ENCODE results near the gene CAPN11.
"Not testable (repeated sequence)": the region's sequence is repeated elsewhere in the genome, so short reads cannot be mapped to it uniquely, and the experiment has no call there.

Gene CAPN11

DNA sequence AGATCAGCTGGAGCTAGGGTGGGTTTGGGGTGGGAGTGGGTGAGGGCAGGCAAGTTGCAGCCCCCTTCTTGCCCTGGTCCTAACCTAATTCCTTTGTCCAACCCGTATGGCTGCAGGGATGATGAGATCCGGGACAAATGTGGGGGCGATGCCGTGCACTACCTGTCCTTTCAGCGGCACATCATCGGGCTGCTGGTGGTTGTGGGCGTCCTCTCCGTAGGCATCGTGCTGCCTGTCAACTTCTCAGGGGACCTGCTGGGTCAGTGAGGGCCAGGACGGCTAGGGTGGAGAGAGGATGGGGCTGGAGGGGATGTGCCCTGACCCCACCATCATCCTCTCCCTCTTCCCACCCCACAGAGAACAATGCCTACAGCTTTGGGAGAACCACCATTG is 19.3 kb upstream of the CAPN11 start:
- H3K9me2 ChIP-seq (replicated peaks; ENCODE audit: insufficient read depth, low read length): no peaks in the 10 kb centered on the region
- no peak overlapping the region for H3K4me3 ChIP-seq (ENCODE audit: insufficient read depth, low read length, poor library complexity, severe bottlenecking)
- H3K27me3 ChIP-seq (ENCODE audit: low read length): no peaks in the 10 kb centered on the region
- H3K9ac ChIP-seq (ENCODE audit: low read length): no peak overlapping the region
- TF ChIP-seq EZH2phosphoT487 (conservative IDR thresholded peaks at IDR 0.05; ENCODE audit: low read length): no peak
- no peaks in the 10 kb centered on the region for H3F3A ChIP-seq (ENCODE audit: insufficient read depth)
- H3K79me2 ChIP-seq (ENCODE audit: insufficient read depth, low read length): no peaks in the 10 kb centered on the region
- H2AFZ ChIP-seq (ENCODE audit: low read depth, low read length, severe bottlenecking): no peak overlapping the region
- H3K9me3 ChIP-seq (ENCODE audit: insufficient read depth, low read length): no peaks in the 10 kb centered on the region
- H3K4me2 ChIP-seq (ENCODE audit: low read depth, low read length, poor library complexity, severe bottlenecking): no peak overlapping the region
- H3K27ac ChIP-seq (ENCODE audit: low read depth, low read length): no peak overlapping the region
- no peaks in the 10 kb centered on the region for H3K36me3 ChIP-seq (ENCODE audit: low read length)
- H4K20me1 ChIP-seq (ENCODE audit: low read depth, low read length): no peaks in the 10 kb centered on the region

DNA sequence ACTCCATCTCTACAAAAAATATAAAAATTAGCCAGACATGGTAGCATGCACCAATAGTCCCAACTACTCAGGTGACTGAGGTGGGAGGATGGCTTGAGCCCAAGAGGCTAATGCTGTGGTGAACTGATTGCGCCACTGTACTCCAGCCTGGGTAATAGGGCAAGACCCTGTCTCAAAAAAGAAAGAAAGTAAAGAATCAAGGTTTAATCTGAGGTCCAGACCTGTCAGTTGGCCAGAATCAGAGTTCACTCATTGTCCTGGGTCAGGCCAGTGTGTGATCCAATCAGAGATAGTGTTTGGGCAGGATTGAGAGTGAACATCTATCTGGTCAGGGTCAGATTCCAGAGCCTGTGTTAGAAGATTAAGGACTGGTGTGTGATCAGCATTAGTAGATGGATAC is 15.8 kb upstream of the CAPN11 start:
- H3F3A ChIP-seq (ENCODE audit: insufficient read depth): no peaks in the 10 kb centered on the region
- no peaks in the 10 kb centered on the region for H4K20me1 ChIP-seq (ENCODE audit: low read depth, low read length)
- H3K4me3 ChIP-seq (ENCODE audit: insufficient read depth, low read length, poor library complexity, severe bottlenecking): no peak overlapping the region
- no peak overlapping the region for H3K27ac ChIP-seq (ENCODE audit: low read depth, low read length)
- no peaks in the 10 kb centered on the region for H3K9me2 ChIP-seq (replicated peaks; ENCODE audit: insufficient read depth, low read length)
- no peak overlapping the region for H3K9ac ChIP-seq (ENCODE audit: low read length)
- H3K36me3 ChIP-seq (ENCODE audit: low read length): no peaks in the 10 kb centered on the region
- H3K9me3 ChIP-seq (ENCODE audit: insufficient read depth, low read length): no peaks in the 10 kb centered on the region
- TF ChIP-seq EZH2phosphoT487 (conservative IDR thresholded peaks at IDR 0.05; ENCODE audit: low read length): no peak
- TF ChIP-seq, protein P1, sequence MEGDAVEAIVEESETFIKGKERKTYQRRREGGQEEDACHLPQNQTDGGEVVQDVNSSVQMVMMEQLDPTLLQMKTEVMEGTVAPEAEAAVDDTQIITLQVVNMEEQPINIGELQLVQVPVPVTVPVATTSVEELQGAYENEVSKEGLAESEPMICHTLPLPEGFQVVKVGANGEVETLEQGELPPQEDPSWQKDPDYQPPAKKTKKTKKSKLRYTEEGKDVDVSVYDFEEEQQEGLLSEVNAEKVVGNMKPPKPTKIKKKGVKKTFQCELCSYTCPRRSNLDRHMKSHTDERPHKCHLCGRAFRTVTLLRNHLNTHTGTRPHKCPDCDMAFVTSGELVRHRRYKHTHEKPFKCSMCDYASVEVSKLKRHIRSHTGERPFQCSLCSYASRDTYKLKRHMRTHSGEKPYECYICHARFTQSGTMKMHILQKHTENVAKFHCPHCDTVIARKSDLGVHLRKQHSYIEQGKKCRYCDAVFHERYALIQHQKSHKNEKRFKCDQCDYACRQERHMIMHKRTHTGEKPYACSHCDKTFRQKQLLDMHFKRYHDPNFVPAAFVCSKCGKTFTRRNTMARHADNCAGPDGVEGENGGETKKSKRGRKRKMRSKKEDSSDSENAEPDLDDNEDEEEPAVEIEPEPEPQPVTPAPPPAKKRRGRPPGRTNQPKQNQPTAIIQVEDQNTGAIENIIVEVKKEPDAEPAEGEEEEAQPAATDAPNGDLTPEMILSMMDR (IDR thresholded peaks at IDR 0.05; ENCODE audit: insufficient read depth, low read length, poor library complexity, severe bottlenecking): no peak
- H3K27me3 ChIP-seq (ENCODE audit: low read length): no peaks in the 10 kb centered on the region
- H3K79me2 ChIP-seq (ENCODE audit: insufficient read depth, low read length): no peaks in the 10 kb centered on the region
- no peak overlapping the region for H3K4me2 ChIP-seq (ENCODE audit: low read depth, low read length, poor library complexity, severe bottlenecking)
- H2AFZ ChIP-seq (ENCODE audit: low read depth, low read length, severe bottlenecking): no peak overlapping the region

DNA sequence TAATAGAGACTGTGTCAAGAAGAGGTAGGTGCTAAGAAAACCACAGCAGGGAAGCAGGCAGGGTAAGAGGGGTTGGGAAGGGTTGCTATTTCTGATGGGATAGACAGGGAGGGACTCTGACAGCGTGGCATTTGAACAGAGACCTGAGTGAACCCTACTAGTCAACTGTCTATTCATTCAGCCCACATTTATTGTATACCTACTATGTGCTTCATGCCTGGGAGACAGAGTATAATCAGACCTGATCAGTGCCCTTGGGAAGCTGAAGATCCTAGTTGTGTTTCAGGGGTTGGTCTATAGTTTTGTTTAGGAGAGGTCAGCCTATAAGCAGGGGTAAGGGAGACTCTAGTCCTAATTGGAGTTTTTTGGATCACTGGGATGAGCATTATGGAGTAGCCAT is 14.9 kb upstream of the CAPN11 start:
- H3K9ac ChIP-seq (ENCODE audit: low read length): no peak overlapping the region
- TF ChIP-seq, protein P1 (IDR thresholded peaks at IDR 0.05; ENCODE audit: insufficient read depth, low read length, poor library complexity, severe bottlenecking): no peak
- TF ChIP-seq EZH2phosphoT487 (conservative IDR thresholded peaks at IDR 0.05; ENCODE audit: low read length): no peak
- no peaks in the 10 kb centered on the region for H3F3A ChIP-seq (ENCODE audit: insufficient read depth)
- no peaks in the 10 kb centered on the region for H3K9me3 ChIP-seq (ENCODE audit: insufficient read depth, low read length)
- H3K27me3 ChIP-seq (ENCODE audit: low read length): no peaks in the 10 kb centered on the region
- H3K4me3 ChIP-seq (ENCODE audit: insufficient read depth, low read length, poor library complexity, severe bottlenecking): no peak overlapping the region
- no peaks in the 10 kb centered on the region for H4K20me1 ChIP-seq (ENCODE audit: low read depth, low read length)
- H3K27ac ChIP-seq (ENCODE audit: low read depth, low read length): no peak overlapping the region
- no peaks in the 10 kb centered on the region for H3K79me2 ChIP-seq (ENCODE audit: insufficient read depth, low read length)
- H3K4me2 ChIP-seq (ENCODE audit: low read depth, low read length, poor library complexity, severe bottlenecking): no peak overlapping the region
- H3K36me3 ChIP-seq (ENCODE audit: low read length): no peaks in the 10 kb centered on the region
- no peaks in the 10 kb centered on the region for H3K9me2 ChIP-seq (replicated peaks; ENCODE audit: insufficient read depth, low read length)
- H2AFZ ChIP-seq (ENCODE audit: low read depth, low read length, severe bottlenecking): no peak overlapping the region

DNA sequence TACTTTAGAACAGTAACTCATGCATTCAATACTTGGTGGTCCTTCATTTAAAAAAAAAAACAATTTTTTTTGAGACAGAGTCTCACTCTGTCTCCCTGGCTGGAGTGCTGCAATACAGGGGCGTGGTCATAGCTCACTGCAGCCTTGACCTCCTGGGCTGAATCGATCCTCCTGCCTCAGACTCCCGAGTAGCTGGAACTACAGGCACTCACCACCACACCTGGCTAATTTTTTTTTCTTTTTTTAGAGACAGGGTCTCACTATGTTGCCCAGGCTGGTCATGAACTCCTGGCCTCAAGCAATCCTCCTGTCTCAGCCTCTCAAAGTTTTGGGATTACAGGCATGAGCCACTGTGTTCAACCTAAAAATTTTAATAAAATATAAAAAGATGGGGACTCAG is 14.1 kb upstream of the CAPN11 start:
- H3K36me3 ChIP-seq (ENCODE audit: low read length); H3K27me3 ChIP-seq (ENCODE audit: low read length); H2AFZ ChIP-seq (ENCODE audit: low read depth, low read length, severe bottlenecking); H3F3A ChIP-seq (ENCODE audit: insufficient read depth); H3K4me2 ChIP-seq (ENCODE audit: low read depth, low read length, poor library complexity, severe bottlenecking); H3K4me3 ChIP-seq (ENCODE audit: insufficient read depth, low read length, poor library complexity, severe bottlenecking); H3K9ac ChIP-seq (ENCODE audit: low read length); H3K9me2 ChIP-seq (replicated peaks; ENCODE audit: insufficient read depth, low read length); H3K27ac ChIP-seq (ENCODE audit: low read depth, low read length); H4K20me1 ChIP-seq (ENCODE audit: low read depth, low read length); H3K9me3 ChIP-seq (ENCODE audit: insufficient read depth, low read length); H3K79me2 ChIP-seq (ENCODE audit: insufficient read depth, low read length): not testable (repeated sequence)

All from SU-DHL-6 (cell line).